Stimulated activated CD4-positive, alpha-beta T cell treated with anti-CD3 and anti-CD28 coated beads, Interleukin-2, amount 100 ng/mL, for 24 hours (primary cell): ENCODE results near the gene DTNBP1.

Experiments used
- DNase-seq, 2 donors: peaks; one replicate each; pipeline ENCODE4 v3.0.0-alpha.2; 2020

Gene DTNBP1

GRCh38 chr6:15496345-15497131, 166.3 kb downstream of the DTNBP1 start:
- no peak for DNase-seq

GRCh38 chr6:15495375-15495901, 167.4 kb downstream of the DTNBP1 start:
- no peak for DNase-seq

GRCh38 chr6:15493437-15494168, 169.2 kb downstream of the DTNBP1 start:
- no peak for DNase-seq

GRCh38 chr6:15491986-15492269, 170.9 kb downstream of the DTNBP1 start:
- DNase-seq, result no peak

GRCh38 chr6:15491255-15491985, 171.4 kb downstream of the DTNBP1 start:
- peak; percentile 74 to 77 for DNase-seq

GRCh38 chr6:15490242-15491100, 172.4 kb downstream of the DTNBP1 start:
- no peak for DNase-seq

- DNase-seq, result no peak
Observed at GRCh38 chr6:15489261-15489962, 173.4 kb downstream of the DTNBP1 start.

GRCh38 chr6:15487262-15487661, 175.6 kb downstream of the DTNBP1 start:
- DNase-seq, result no peak

GRCh38 chr6:15485936-15486335, 176.9 kb downstream of the DTNBP1 start:
- DNase-seq, result no peak

GRCh38 chr6:15484821-15485220, 178.0 kb downstream of the DTNBP1 start:
- no peak for DNase-seq

GRCh38 chr6:15484140-15484539, 178.7 kb downstream of the DTNBP1 start:
- DNase-seq, result no peak

- DNase-seq, result no peak
Observed at GRCh38 chr6:15483060-15483459, 179.8 kb downstream of the DTNBP1 start.

GRCh38 chr6:15481390-15482291, 181.2 kb downstream of the DTNBP1 start:
- DNase-seq, result peak in 1 of 2 donors; percentile 27

- no peak for DNase-seq
Observed at GRCh38 chr6:15480525-15480924, 182.3 kb downstream of the DTNBP1 start.

- DNase-seq, result no peak
Observed at GRCh38 chr6:15479761-15480160, 183.1 kb downstream of the DTNBP1 start.

- no peak for DNase-seq
Observed at GRCh38 chr6:15477746-15478145, 185.1 kb downstream of the DTNBP1 start.

GRCh38 chr6:15476631-15477380, 186.0 kb downstream of the DTNBP1 start:
- no peak for DNase-seq

- DNase-seq, result no peak
Observed at GRCh38 chr6:15475872-15476271, 187.0 kb downstream of the DTNBP1 start.

- DNase-seq, result no peak
Observed at GRCh38 chr6:15475261-15475660, 187.6 kb downstream of the DTNBP1 start.

- DNase-seq, result no peak
Observed at GRCh38 chr6:15474196-15474595, 188.6 kb downstream of the DTNBP1 start.
